Mucosa of gallbladder (tissue), 1 donor: Measurements from ENCODE around the gene RPL22L1. TPM values are rescaled to one million over a fixed set of nuclear protein-coding genes. Genes with fewer than 3 reads are reported as not detected.
"Not testable (repeated sequence)": the region's sequence is repeated elsewhere in the genome, so short reads cannot be mapped to it uniquely, and the experiment has no call there.

Source experiments
- DNase-seq: peaks from one replicate; pipeline ENCODE4 v3.0.0-alpha.2; 2020; ENCODE audit warnings: low spot score
- total RNA-seq: library from RNA; stranded (reverse); gene quantifications from one replicate; pipeline ENCODE4 v1.2.1, GENCODE V29; 2021
- donor health status: DM: no; HTN: no; CAD: no.

RPL22L1 gene
- total RNA-seq, 1 donor from 2014 or later = 16.3 TPM

DNA sequence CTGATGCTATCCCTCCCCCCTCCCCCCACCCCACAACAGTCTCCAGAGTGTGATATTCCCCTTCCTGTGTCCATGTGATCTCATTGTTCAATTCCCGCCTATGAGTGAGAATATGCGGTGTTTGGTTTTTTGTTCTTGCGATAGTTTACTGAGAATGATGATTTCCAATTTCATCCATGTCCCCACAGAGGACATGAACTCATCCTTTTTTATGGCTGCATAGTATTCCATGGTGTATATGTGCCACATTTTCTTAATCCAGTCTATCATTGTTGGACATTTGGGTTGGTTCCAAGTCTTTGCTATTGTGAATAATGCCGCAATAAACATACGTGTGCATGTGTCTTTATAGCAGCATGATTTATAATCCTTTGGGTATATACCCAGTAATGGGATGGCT, 8.7 kb upstream of the RPL22L1 start:
- not testable (repeated sequence) for DNase-seq

DNA sequence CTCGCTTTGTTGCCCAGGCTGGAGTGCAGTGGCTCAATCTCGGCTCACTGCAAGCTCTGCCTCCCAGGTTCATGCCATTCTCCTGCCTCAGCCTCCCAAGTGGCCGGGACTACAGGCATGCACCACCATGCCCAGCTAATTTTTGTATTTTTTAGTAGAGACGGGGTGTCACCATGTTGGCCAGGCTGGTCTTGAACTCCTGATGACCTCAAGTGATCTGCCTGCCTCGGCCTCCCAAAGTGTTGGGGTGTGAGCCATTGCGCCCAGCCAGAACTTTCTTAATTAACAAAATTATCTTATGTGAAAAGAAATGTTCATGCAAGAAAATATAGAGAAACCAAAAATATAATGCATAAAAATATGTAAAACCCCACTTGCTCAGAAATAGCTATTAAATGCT, 7.3 kb upstream of the RPL22L1 start:
- not testable (repeated sequence) for DNase-seq

DNA sequence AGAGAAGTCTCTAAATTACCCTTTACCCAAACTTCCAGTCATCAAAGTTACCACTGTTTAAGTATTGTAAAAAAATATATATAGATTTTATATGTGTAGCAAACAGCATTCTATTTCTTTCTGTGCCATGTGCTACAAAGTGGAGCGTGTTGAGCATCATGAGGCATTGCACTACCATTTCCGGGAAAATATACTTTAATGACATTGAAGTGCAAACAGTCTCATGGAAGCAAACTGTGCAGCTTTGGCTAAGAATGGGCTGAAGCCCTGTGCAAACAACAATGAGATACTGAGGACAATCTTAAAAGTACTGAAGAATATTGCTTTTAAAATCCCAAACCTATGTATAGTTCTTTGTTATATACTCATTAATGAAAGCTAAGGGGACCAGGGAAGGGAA, 6.5 kb upstream of the RPL22L1 start:
- DNase-seq = no peak

DNA sequence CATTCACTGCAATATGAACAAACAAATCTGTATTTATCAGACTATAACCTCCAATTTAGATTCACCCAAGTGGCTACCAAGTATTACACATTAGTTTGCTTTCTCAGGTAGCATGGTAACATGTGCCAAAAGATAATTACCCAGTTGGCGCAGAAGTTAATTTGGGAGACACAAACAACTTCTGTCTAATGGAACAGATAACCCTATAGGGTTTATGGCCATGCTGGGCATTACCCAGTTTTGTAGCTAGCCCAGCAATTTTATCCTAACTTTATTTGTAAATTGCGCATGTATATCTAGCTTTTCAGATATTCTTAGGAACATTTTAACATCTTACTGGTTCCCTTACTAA, 780 bp downstream of the RPL22L1 start:
- no peak for DNase-seq

DNA sequence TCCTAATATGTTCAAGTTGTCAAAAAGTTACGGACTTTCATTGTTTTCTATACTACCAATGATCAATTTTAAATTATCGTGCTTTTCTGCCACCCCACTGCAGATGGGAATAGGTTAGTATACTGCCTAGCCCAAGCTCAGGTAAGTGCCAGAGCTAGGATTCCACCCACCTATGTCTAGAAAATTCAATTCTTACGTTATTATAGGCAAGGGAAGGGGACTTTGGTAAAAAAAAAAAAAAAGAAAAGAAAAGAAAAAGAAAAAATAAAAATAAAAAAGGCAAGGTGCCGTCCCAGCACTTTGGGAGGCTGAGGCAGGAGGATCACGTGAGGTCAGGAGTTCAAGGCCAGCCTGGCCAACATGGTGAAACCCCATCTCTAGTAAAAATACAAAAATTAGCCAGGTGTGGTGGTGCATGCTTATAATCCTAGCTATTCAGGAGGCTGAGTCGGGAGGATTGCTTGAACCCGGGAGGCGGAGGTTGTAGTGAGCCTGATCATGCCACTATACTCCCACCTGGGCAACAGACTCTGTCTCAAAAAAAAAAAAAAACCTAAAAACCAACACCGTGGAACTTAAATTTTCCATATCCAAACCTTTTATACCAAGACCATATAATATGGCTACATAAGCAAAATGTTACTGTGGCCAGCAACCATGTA, 1.3 kb downstream of the RPL22L1 start:
- no peak for DNase-seq

DNA sequence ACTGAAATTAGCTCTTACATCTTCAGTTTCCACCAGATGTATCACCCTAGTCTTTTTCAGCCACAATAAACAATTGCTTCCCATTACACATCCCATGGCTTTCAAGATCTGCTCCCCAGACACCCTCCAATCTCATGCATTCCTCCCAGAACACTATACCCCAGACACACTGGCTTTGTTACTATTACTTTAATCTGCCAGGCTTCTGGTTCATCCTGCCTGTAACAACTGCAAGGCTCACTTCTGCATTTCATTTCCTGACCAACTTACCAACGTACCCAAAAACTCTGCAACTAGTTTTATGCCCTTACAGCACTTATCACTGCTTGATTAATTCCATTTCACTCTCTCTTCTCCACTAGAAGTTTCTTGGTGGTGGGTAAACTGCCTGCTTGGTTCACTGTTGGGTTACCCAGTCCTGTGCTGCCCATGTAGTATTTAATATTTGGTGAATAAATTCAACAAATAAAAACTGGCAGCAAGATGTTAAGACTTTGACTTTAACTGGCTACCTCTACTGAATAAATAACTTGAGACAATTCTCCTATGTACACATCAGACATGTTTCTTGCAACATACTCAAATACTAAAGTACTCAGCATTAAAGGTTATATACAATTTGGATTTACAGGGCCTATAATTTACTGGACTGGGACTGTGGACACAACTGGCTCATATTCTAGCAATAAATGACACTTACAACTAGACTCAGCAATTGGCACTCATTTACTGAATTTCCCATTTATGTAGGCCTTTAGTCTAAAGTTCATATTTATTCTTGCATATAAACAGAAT, 2.7 kb downstream of the RPL22L1 start:
- DNase-seq = no peak

DNA sequence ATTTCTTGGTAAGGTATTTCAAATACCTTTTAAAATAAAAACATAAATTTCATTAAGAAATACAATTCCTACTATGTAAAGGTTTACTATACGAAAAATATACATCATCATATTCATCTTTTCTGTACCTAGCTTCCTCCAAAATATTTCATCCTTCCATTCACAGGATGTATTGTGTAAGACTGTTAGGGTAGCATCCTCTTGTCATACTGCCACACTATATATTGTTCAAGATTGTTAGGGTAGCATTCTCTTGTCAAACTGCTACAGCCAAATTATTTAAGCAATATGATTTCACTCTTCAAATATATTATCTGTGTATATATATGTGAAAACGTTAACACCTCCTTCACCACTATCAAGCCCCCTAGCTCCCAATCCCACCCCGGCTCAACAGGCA, 3.5 kb downstream of the RPL22L1 start:
- no peak for DNase-seq

DNA sequence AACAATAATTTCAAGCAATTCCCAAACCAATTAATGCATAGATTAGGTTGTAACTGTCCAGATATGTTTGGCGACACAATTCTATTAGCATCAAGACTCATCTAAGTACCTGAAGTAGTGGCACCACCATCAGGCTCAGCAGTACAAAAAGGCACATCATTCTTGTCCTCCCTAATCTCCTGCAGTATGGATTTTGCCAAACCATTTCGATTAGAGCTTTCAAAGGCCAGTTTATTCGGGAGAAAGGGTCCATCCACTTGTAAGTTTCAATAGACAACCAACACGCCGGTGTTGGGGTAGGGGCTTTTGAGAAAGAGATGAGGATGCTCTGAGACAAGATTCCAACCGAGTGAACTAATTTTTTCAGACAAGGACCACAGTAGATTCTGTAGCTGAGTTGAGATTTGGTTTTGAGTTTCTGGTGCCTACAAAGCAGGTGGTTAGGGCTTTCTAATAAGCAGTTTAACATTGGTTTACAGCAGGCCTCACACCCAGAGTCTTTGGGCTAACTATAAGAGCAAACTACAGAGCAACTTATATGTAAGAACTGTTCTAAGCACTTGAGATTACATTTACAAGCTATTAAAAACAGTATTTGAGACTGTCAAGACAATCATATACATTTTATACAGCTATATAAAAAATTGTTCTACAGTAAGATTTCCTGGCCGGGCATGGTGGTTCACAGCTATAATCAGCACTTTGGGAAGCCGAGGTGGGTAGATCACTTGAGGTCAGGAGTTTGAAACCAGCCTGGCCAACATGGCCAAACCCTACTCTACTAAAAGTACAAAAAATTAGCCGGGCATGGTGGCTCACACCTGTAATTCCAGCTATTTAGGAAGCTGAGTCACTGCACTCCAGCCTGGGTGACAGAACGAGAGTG, 4.5 kb downstream of the RPL22L1 start:
- no peak for DNase-seq

DNA sequence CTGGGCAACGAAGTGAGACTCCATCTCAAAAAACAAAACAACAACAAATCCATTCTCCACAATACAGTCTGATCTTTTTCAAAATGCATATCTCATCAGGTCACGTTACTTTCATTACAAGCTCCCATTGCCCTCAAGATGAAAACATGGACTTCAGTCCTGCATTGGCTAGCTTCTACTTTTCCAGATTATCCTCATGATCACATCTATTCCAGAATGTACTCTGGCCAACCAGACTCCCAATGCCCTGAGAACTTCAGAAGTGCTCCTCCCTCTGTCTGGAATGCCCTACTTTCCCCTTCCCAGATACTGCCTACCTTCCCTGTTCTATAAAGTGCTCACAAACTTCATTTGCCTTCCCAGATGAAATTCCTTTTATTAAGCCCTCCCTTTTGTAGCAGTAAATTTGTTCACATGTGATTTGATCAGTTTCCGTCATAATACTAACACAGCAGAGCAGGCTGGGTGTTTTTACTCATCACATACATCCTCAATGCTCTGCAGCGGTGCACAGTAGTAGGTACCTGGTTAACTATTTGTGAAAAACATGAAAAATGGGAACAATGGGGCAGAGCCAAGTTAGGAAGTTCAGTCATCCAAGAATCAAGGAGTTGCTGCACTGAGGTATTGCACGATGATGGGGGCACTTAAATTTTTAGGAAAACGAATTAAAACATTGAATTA, 5.3 kb downstream of the RPL22L1 start:
- DNase-seq = no peak

DNA sequence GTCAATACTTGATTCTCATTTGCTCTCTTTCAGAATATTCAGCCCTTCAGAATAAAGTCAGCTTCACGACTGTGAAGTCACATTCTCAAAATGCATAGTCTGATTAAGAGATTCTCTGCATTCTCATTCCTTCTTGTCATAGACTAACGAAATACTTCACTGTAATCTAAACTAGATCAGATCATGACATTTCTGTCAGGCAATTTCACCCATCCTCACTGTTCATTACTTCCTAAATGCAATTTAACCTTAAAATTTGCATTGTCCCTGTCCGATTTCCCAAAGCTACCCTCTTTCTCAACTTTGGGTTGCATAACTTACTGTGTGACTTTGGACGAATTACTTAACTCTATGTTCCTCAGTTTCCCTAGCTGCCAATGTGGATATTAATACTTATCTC, 6.2 kb downstream of the RPL22L1 start:
- DNase-seq = no peak

DNA sequence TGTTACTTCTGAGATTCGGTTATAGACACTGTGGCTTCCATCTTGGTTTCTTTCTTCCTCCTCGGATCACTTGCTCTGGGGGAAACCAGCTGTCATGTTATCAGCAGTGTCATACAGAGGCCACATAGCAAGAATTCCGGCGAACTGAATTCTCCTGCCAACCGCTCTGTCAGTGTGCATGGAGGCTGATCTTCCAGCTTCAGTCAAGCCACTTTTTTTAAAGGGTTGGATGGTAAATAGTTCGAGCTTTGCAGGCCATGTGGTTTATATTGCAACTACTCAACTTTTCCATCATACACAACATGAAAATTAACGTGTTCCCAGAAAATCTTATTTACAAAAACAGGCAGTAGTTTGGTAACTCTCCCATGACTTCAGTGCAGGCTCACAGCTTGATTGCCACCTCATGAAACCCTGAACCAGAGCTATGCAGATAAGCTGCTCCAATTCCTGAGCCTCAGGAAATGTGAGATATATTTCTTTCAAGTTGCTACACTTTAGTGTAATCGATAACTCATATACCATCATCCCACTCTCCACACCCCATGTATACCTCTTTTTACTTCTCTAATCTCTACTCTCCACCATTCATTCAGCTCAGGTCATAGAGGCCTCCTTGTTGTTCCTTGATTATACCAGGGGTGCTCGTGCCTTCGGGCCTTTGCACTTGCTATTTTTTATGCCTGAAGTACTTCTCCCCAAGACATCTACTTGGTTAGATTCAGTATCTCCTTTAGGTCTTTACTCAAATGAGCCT, 7.2 kb downstream of the RPL22L1 start:
- DNase-seq = no peak

DNA sequence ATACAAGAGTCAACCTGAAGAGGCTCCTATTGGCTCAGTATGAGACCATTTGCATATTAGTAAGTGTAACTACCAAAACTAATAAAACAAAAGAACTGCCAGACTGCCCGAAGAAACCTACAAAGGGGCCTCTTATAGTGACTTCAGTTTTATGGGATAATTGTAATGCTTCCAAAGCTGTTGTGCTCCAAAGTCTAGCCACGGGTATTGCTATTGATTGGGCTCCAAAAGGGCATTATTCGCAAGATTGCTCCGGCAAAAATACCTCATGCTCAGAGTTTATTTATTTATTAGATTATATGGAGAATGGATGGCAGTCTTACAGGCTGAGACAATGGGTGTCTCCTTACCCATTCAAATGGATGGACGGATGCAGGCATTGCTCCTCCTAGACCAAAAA, 11.4 kb downstream of the RPL22L1 start:
- DNase-seq = no peak

DNA sequence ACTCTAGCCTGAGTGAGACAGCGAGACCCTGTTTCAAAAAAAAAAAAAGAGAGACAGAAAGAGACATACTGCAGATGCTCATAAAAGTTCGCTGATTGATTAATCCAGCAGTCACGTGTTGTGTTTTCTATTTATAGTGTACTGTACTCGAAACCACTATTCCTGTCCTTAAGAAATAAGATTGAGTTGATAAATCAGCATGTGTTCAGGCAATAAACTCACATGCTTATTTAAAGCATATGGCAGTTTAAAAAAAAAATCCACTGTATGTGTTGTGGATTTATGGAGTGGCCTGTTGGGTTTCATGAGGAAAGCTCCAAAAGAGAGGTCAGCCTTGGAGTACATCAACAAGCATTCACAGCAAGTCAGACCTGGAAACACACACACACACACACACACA, 17.7 kb downstream of the RPL22L1 start:
- DNase-seq = no peak

DNA sequence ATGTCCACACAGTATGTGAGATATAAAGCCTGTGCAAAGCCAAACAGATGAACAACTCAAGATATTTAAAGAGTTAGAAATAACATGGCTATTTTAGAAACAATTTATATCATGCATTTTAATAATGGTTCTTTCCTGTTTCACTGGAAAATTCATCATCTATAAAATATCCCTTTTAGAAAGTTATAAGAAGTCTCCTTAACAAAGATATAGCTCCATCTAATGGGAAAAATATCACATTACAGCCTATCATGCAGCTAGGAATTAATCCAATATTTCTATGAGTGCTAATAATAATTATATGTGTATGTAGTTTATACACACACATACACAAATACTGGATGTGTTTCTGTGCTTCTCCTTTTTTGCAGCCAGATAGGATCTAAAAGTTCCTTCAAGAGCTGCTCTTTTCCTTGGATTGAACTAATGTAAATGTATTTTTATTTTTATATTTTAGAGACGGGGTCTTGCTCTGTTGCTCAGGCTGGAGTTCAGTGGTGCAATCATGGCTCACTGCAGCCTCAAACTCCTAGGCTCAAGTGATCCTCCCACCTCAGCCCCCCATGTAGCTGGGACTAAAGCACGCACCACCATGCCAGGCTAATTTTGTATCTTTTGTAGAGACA, 21.6 kb downstream of the RPL22L1 start:
- DNase-seq = no peak

DNA sequence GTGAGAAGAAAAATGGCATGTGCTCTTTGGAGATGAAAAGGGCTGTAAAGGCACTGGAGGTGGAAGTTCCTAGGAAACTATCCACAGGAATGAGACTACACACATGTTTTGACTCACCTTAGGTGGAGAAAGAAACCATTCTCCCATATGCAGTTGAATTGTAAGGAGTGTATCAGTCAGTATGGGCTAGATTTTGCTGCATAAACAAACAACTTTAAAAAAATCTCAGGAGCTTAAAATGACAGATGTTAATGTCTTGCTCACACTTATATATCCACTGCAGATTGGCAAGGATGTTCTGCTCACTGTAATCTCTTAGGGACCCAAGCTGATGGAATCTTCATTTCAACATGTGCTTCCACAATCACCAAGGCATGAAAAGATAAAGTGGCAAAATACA, 25.6 kb downstream of the RPL22L1 start:
- no peak for DNase-seq

DNA sequence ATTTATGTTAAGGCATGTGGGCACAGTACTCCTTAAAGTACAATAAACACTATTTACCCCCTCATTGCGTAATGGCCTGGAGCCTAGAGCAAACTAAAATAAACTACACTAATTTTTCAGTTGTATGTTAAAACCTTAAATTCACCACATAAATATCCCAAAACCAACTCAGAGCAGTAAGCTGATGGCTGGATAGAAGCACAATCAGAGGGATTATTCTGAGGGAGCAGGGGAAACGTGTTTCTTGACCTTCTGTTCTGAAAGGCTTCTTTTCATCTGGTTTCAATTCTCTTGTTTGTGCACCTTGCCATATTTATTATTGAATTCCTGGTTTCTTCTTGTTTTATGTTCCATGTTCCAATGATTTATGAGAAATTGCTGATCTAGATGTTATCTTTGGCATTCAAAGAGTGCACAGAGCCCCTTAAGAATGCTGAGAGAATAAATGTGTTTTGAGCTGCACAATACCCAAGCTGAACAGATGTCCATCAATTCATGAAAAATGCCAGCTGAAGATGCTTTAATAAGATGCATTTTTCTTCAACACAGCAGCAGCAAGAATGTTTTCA, 29.6 kb downstream of the RPL22L1 start:
- no peak for DNase-seq

DNA sequence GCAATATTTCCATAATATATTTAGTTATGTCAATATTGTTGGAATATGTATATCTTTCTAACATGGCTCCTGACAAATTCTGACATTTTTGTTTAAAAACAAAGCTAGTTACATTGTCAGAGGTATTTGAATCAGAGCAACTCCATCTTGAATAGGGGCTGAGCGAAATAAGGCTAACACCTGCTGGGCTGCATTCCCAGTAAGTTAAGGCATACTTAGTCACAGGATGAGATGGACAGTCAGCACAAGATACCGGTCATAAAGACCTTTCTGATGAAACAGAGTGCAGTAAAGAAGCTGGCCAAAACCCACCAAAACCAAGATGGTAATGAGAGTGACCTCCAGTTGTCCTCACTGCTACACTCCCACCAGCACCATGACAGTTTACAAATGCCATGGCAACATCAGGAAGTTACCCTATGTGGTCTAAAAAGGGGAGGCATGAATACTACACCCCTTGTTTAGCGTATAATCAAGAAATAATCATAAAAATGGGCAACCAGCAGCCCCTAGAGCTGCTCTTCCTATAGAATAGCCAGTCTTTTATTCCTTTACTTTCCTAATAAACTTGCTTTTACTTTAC, 30.4 kb downstream of the RPL22L1 start:
- no peak for DNase-seq

DNA sequence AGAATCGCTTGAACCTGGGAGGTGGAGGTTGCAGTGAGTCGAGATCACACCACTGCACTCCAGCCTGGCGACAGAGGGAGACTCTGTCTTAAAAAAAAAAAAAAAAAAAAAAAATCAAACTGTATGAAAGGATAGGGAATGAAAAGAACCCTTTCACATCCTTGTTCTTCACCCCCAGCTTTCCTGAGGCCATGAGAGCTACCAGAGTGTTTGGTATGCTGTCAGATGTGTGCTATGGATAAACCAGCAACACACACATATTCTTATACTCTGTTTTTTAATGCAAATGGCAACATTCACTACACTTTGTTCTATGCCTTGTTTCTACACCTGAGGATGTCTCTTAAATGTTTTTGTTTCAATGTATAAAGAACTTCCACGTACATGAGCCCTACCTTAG, 33.5 kb downstream of the RPL22L1 start:
- no peak for DNase-seq

DNA sequence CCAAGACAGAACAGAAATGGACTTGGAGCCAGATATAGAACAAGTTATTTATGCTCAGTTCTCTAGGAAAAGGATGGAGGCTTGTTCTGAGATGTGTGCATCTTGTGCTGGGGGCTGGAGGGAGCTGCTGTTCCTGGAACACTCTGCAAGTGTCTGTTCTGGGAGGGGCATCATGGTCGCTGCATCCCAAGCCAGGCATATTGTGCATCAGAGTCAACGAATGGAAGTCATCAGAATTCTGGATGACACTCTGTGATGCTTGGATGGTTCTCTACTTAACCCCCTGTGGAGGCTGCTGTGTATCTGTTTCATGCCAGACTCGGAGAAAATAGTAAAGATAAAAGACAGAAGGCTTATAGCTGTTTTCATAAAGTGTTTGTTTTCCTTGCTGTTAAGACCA, 34.7 kb downstream of the RPL22L1 start:
- DNase-seq = no peak

DNA sequence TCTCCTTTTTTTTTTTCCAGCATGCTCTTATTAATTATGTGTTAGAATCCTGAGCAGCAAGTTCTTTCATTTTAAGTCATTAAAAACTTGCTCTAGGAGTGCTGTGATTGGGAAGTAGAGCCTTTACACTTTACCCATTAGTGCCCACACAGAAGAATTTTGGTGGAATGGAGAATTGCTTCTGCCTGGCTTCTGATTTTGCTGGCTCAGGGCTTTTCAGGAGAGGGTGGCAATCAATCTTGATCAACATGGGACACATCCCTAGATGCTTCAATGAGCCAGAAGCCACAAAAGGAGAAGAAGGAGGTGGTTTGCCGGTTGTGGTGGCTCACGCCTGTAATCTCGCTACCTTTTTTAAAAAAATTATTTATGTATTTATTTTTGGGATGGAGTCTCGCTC, 39.4 kb downstream of the RPL22L1 start:
- no peak for DNase-seq
